OCI-LY7 (cell line): ENCODE data around the gene FHIP1A. TPM values are rescaled to one million over a fixed set of nuclear protein-coding genes. Genes with fewer than 3 reads are reported as not detected.

Source experiments
- BruUV-seq: library from RNA; stranded (reverse); fragments of 400-500 nt; replicated peaks from 2 replicates; lab custom pipeline; 2021; lab: Mats Ljungman, UMichigan
- CTCF ChIA-PET: fragments of 300-600 bp; sonication (Branson Sonifier 250); formaldehyde crosslinking; loops from one replicate; lab custom pipeline; 2022; ENCODE audit warnings: antibody characterized with exemption; ENCODE audit not compliant: unreplicated experiment; lab: Charles Lee
- POLR2A ChIA-PET: fragments of 300-600 bp; sonication (Branson Sonifier 250); formaldehyde crosslinking; loops from one replicate; lab custom pipeline; 2022; ENCODE audit warnings: antibody characterized with exemption; lab: Charles Lee
- DNase-seq: peaks from one replicate; pipeline ENCODE4 v3.0.0-alpha.2; 2015; ENCODE audit warnings: low spot score
- H2AFZ ChIP-seq: fragments of 200-600 bp; sonication (generic), shearing (Covaris generic); 2 replicates; pipeline ENCODE4 v1.6.1; 2014; ENCODE audit warnings: mild to moderate bottlenecking, antibody characterized with exemption, low read length, moderate library complexity
- H3K27ac ChIP-seq: fragments of 200-600 bp; sonication (generic); 2 replicates; pipeline ENCODE4 v1.5.1; 2014; ENCODE audit warnings: mixed run types, low read depth, mild to moderate bottlenecking, moderate library complexity, low read length, inconsistent platforms; ENCODE audit not compliant: poor library complexity, severe bottlenecking
- H3K36me3 ChIP-seq: fragments of 200-600 bp; sonication (generic); 2 replicates; pipeline ENCODE4 v1.6.1; 2014; ENCODE audit warnings: mild to moderate bottlenecking, antibody characterized with exemption, low read length, moderate library complexity, mixed read lengths; ENCODE audit not compliant: insufficient read depth
- H3K4me1 ChIP-seq: fragments of 200-600 bp; sonication (generic); 2 replicates; pipeline ENCODE4 v1.5.1; 2014; ENCODE audit warnings: mild to moderate bottlenecking, low read length; ENCODE audit not compliant: insufficient read depth, poor library complexity, severe bottlenecking
- H3K4me2 ChIP-seq: fragments of 200-600 bp; sonication (generic); 2 replicates; pipeline ENCODE4 v1.6.1; 2014; ENCODE audit warnings: mild to moderate bottlenecking, low read length
- H3K4me3 ChIP-seq: fragments of 200-600 bp; sonication (generic); 2 replicates; pipeline ENCODE4 v1.5.1; 2014; ENCODE audit warnings: mild to moderate bottlenecking, low read depth, low read length; ENCODE audit not compliant: poor library complexity, severe bottlenecking
- H3K79me2 ChIP-seq: fragments of 200-600 bp; sonication (generic); 2 replicates; pipeline ENCODE4 v1.6.1; 2016; ENCODE audit warnings: low read depth, mild to moderate bottlenecking, low read length, moderate library complexity, mixed read lengths; ENCODE audit not compliant: insufficient read depth
- H3K9me2 ChIP-seq: fragments of 200-600 bp; sonication (generic); 2 replicates; pipeline ENCODE4 v1.6.1; 2016; ENCODE audit warnings: mild to moderate bottlenecking, low read length, mixed read lengths; ENCODE audit not compliant: insufficient read depth
- H3K9me3 ChIP-seq: fragments of 200-600 bp; sonication (generic); 2 replicates; pipeline ENCODE4 v1.6.1; 2014; ENCODE audit warnings: mild to moderate bottlenecking, mixed run types, low read length, mixed read lengths
- H4K20me1 ChIP-seq: fragments of 200-600 bp; sonication (generic); 2 replicates; pipeline ENCODE4 v1.6.1; 2014; ENCODE audit warnings: mild to moderate bottlenecking, antibody characterized with exemption, low read length, moderate library complexity, mixed read lengths; ENCODE audit not compliant: insufficient read depth
- CTCF ChIP-seq: fragments of 200-600 bp; sonication (generic); conservative IDR thresholded peaks from 2 replicates; pipeline ENCODE4 v1.5.1; 2014; ENCODE audit warnings: mild to moderate bottlenecking, antibody characterized with exemption, low read length, moderate library complexity, mixed read lengths
- EZH2phosphoT487 ChIP-seq: fragments of 200-600 bp; sonication (generic); IDR thresholded peaks from 2 replicates; pipeline ENCODE4 v1.6.1; 2018; ENCODE audit warnings: low read depth, borderline replicate concordance, mild to moderate bottlenecking, mixed run types, antibody characterized with exemption, low read length, moderate library complexity, mixed read lengths
- intact Hi-C: fragments of 100-400 bp; cut with micrococcal nuclease; formaldehyde crosslinking; loops from one replicate; pipeline ENCODE4 v1.10.0; 2022; ENCODE audit not compliant: unreplicated experiment
- total RNA-seq, 2 experiments: library from RNA; depleted of rRNA in 1 of 2; stranded (reverse); fragments of >200 nt in 1 of 2; shearing (Covaris generic) in 1 of 2; gene quantifications; 2 replicates each; pipeline ENCODE4 v1.2.3, GENCODE V29; 2014 to 2022

FHIP1A gene
- total RNA-seq, 2 experiments from 2014 or later, result not detected

GRCh38 chr4:151430740-151431457 is 21.9 kb downstream of the FHIP1A start:
- no TSS peak for BruUV-seq
- no peak overlapping the region for H3K4me2 ChIP-seq
- no peak for DNase-seq
- intact Hi-C loops, result no loop called here
- POLR2A ChIA-PET, result interaction anchor here (0.5 to 0.6 kb wide), 2 partner anchors 372 to 420 kb away, joined by 3 read pairs; no protein-coding TSS in a partner anchor
- H3K27ac ChIP-seq, result no peak overlapping the region
- H3K9me3 ChIP-seq, result no peaks in the 10 kb centered on the region
- H3K79me2 ChIP-seq, result no peaks in the 10 kb centered on the region
- no peak overlapping the region for H2AFZ ChIP-seq
- no peak overlapping the region for H3K4me3 ChIP-seq
- TF ChIP-seq EZH2phosphoT487, result no peak
- TF ChIP-seq CTCF, result no peak
- CTCF ChIA-PET, result no interaction called here
- no peaks in the 10 kb centered on the region for H3K36me3 ChIP-seq
- no peaks in the 10 kb centered on the region for H4K20me1 ChIP-seq
- no peaks in the 10 kb centered on the region for H3K4me1 ChIP-seq
- no peaks in the 10 kb centered on the region for H3K9me2 ChIP-seq

DNA sequence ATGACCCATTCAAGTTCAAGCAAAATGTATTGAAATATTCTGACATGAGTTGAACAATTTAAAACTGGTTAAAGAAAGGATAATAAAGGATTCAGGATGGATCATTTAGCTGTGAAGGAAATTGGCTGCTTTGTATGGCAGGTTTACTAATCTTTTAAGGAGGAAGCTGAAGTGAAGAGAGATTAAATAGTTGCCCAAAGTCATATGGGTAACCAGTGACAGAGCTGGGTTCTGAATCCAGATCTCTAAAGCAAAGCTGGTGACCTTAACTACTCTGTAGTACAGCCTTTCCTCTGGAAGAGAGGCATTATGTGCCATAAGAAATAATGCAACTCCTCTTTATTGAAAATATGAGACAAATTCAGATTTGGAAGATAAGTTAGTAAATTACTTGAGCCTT is 22.8 kb downstream of the FHIP1A start:
- POLR2A ChIA-PET, result interaction anchor here (0.5 to 0.6 kb wide), 2 partner anchors 371 to 419 kb away, joined by 3 read pairs; no protein-coding TSS in a partner anchor
- TF ChIP-seq EZH2phosphoT487, result no peak
- TF ChIP-seq CTCF, result no peak
- CTCF ChIA-PET, result no interaction called here

DNA sequence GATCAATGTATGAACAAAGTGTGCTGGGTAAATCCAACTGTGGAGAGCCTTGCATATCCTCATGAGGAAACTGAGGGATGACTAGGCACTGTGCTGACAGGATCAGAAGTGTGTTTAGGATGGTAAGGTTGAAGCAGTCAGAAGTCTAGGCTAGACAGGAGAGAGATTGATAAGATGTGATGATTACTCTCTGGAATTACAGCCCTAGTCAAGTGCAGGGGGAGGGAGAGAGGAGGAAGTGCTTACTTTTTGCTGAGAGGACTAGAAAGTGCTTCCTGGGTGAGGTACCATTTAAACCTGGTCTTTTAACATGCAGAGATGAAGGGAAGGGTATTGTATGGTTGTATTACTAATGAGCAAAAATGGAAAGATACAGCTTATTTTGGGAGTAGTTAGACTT is 23.7 kb downstream of the FHIP1A start:
- DNase-seq, result no peak
- Histone ChIP-seq H3K36me3 (no peaks in the 10 kb centered on the region), H4K20me1 (no peaks in the 10 kb centered on the region), H3K9me2 (no peaks in the 10 kb centered on the region), H3K79me2 (no peaks in the 10 kb centered on the region), H3K27ac (no peak overlapping the region), H3K4me3 (no peak overlapping the region), H3K9me3 (no peaks in the 10 kb centered on the region), H3K4me1 (no peaks in the 10 kb centered on the region), H2AFZ (no peak overlapping the region), H3K4me2 (no peak overlapping the region)
- no peak for TF ChIP-seq CTCF
- no peak for TF ChIP-seq EZH2phosphoT487
- CTCF ChIA-PET, result no interaction called here
- POLR2A ChIA-PET, result no interaction called here
- no TSS peak for BruUV-seq
- intact Hi-C loops, result no loop called here

More for the DNA sequence above, 22.8 kb downstream of the FHIP1A start:
- no peak overlapping the region for H3K27ac ChIP-seq
- no peaks in the 10 kb centered on the region for H3K36me3 ChIP-seq
- no peaks in the 10 kb centered on the region for H3K9me3 ChIP-seq
- H4K20me1 ChIP-seq, result no peaks in the 10 kb centered on the region
- no peaks in the 10 kb centered on the region for H3K9me2 ChIP-seq
- no peak for DNase-seq
- no peak overlapping the region for H3K4me3 ChIP-seq
- H3K4me1 ChIP-seq, result no peaks in the 10 kb centered on the region
- BruUV-seq, result no TSS peak
- H2AFZ ChIP-seq, result no peak overlapping the region
- intact Hi-C loops, result no loop called here
- H3K4me2 ChIP-seq, result no peak overlapping the region
- H3K79me2 ChIP-seq, result no peaks in the 10 kb centered on the region
